Nephron progenitor cell (in vitro differentiated cells): Measurements from ENCODE around the gene PGBD5.

Experiments used
- DNase-seq: peaks from one replicate; pipeline ENCODE4 v3.0.0; 2021
- H3K27ac Mint-ChIP-seq: 2 replicates; pipeline ENCODE4 v1.8.0; 2021; ENCODE audit warnings: mild to moderate bottlenecking, moderate library complexity, mixed read lengths
- H3K27me3 Mint-ChIP-seq: 2 replicates; pipeline ENCODE4 v1.8.0; 2021; ENCODE audit warnings: mild to moderate bottlenecking, low read depth, mixed read lengths; ENCODE audit not compliant: poor library complexity
- H3K36me3 Mint-ChIP-seq: 2 replicates; pipeline ENCODE4 v1.8.0; 2021; ENCODE audit warnings: low read depth, mixed read lengths
- H3K4me1 Mint-ChIP-seq: 2 replicates; pipeline ENCODE4 v1.8.0; 2021; ENCODE audit warnings: mixed read lengths
- H3K4me3 Mint-ChIP-seq: 2 replicates; pipeline ENCODE4 v1.8.0; 2021; ENCODE audit warnings: mild to moderate bottlenecking, moderate library complexity, mixed read lengths
- H3K9me3 Mint-ChIP-seq: 2 replicates; pipeline ENCODE4 v1.8.0; 2021; ENCODE audit warnings: mild to moderate bottlenecking, moderate library complexity, mixed read lengths
- CTCF ChIP-seq: fragments of 200-600 bp; sonication (generic); IDR thresholded peaks from 2 replicates; pipeline ENCODE4 v1.5.0; 2021; ENCODE audit warnings: antibody characterized with exemption

Gene PGBD5

GRCh38 chr1:230319014-230319747, 107.0 kb downstream of the PGBD5 start:
- Mint-ChIP-seq H3K36me3 (no peaks in the 10 kb centered on the region), H3K4me1 (peaks cover 4% of the 10 kb centered on the region), H3K9me3 (no peaks in the 10 kb centered on the region), H3K27ac (no peak overlapping the region), H3K27me3 (peaks cover 17% of the 10 kb centered on the region), H3K4me3 (no peak overlapping the region)
- no peak for TF ChIP-seq CTCF
- DNase-seq = no peak

GRCh38 chr1:230317823-230318819, 108.0 kb downstream of the PGBD5 start:
- H3K27me3 Mint-ChIP-seq = peaks cover 11% of the 10 kb centered on the region
- no peak overlapping the region for H3K4me3 Mint-ChIP-seq
- H3K9me3 Mint-ChIP-seq = no peaks in the 10 kb centered on the region
- no peak for DNase-seq
- H3K27ac Mint-ChIP-seq = no peak overlapping the region
- no peaks in the 10 kb centered on the region for H3K36me3 Mint-ChIP-seq
- TF ChIP-seq CTCF = no peak
- H3K4me1 Mint-ChIP-seq = peaks cover 4% of the 10 kb centered on the region

GRCh38 chr1:230316864-230317745, 109.0 kb downstream of the PGBD5 start:
- Mint-ChIP-seq H3K36me3 (no peaks in the 10 kb centered on the region), H3K4me1 (no peaks in the 10 kb centered on the region), H3K4me3 (no peak overlapping the region), H3K27ac (no peak overlapping the region), H3K27me3 (peaks cover 12% of the 10 kb centered on the region), H3K9me3 (no peaks in the 10 kb centered on the region)
- no peak for DNase-seq
- TF ChIP-seq CTCF = no peak

- Mint-ChIP-seq H3K27ac (no peak overlapping the region), H3K4me3 (no peak overlapping the region), H3K27me3 (peaks cover 15% of the 10 kb centered on the region), H3K9me3 (no peaks in the 10 kb centered on the region), H3K36me3 (no peaks in the 10 kb centered on the region), H3K4me1 (no peaks in the 10 kb centered on the region)
- TF ChIP-seq CTCF = no peak
- DNase-seq = no peak
Observed at GRCh38 chr1:230315099-230315498, 111.0 kb downstream of the PGBD5 start.

GRCh38 chr1:230314142-230314470, 112.0 kb downstream of the PGBD5 start:
- no peaks in the 10 kb centered on the region for H3K9me3 Mint-ChIP-seq
- no peak for TF ChIP-seq CTCF
- no peak for DNase-seq
- no peaks in the 10 kb centered on the region for H3K4me1 Mint-ChIP-seq
- no peak overlapping the region for H3K4me3 Mint-ChIP-seq
- H3K27me3 Mint-ChIP-seq = peaks cover 15% of the 10 kb centered on the region
- H3K27ac Mint-ChIP-seq = no peak overlapping the region
- no peaks in the 10 kb centered on the region for H3K36me3 Mint-ChIP-seq
